ENCODE measurements around the gene BBS2. TPM values are rescaled to one million over a fixed set of nuclear protein-coding genes. Genes with fewer than 3 reads are reported as not detected.

The BBS2 gene
- total and polyA plus RNA-seq, 4 donors = 32.3 to 125 (median 40.7) TPM

- Histone ChIP-seq H3K27ac (ENCODE audit: low read depth in 1 of 2, low read length in 2 of 2) (no peak overlapping the region), H3K4me1 (ENCODE audit: control insufficient read depth in 1 of 2, insufficient read depth in 2 of 2, low read length in 2 of 2) (no peaks in the 10 kb centered on the region), H3K27me3 (ENCODE audit: control insufficient read depth in 1 of 2, insufficient read depth in 2 of 2, low read length in 1 of 2) (no peaks in the 10 kb centered on the region), H3K4me3 (ENCODE audit: low read length in 2 of 2) (no peak overlapping the region), H3K9me3 (ENCODE audit: control insufficient read depth, low read length) (no peaks in the 10 kb centered on the region), H3K36me3 (ENCODE audit: control insufficient read depth in 1 of 2, insufficient read depth in 2 of 2, low read length in 1 of 2) (peaks cover 4 to 8% of the 10 kb centered on the region in 2 donors)
- WGBS, 2 donors = 91% methylated on average over 2 of the region's 2 CpGs
- ATAC-seq (ENCODE audit: low FRiP score) (peak; percentile 67), DNase-seq (no peak)
- intact Hi-C loops (cut with DNase I) = no loop called here
These were observed 42.5 kb downstream of the BBS2 start for GRCh38 chr16:56477096-56477878.

GRCh38 chr16:56475201-56475600 is 44.6 kb downstream of the BBS2 start:
- H3K36me3 ChIP-seq (ENCODE audit: control insufficient read depth in 1 of 2, insufficient read depth in 2 of 2, low read length in 1 of 2) = peaks cover 15 to 16% of the 10 kb centered on the region in 2 donors
- no peak for DNase-seq
- intact Hi-C loops (cut with DNase I) = no loop called here

GRCh38 chr16:56470666-56471065 is 49.2 kb downstream of the BBS2 start:
- ATAC-seq (ENCODE audit: low FRiP score) (no peak), DNase-seq (no peak)
- no peak overlapping the region for H3K27ac ChIP-seq (ENCODE audit: low read depth in 1 of 2, low read length in 2 of 2)
- WGBS, 2 donors = 89 to 91% methylated on average over 1 of the region's 1 CpG
- no peak overlapping the region for H3K4me3 ChIP-seq (ENCODE audit: low read length in 2 of 2)
- intact Hi-C loops (cut with DNase I) = no loop called here
- no peaks in the 10 kb centered on the region for H3K27me3 ChIP-seq (ENCODE audit: control insufficient read depth in 1 of 2, insufficient read depth in 2 of 2, low read length in 1 of 2)
- H3K36me3 ChIP-seq (ENCODE audit: control insufficient read depth in 1 of 2, insufficient read depth in 2 of 2, low read length in 1 of 2) = peaks cover 17 to 18% of the 10 kb centered on the region in 2 donors
- no peaks in the 10 kb centered on the region for H3K9me3 ChIP-seq (ENCODE audit: control insufficient read depth, low read length)
- no peaks in the 10 kb centered on the region for H3K4me1 ChIP-seq (ENCODE audit: control insufficient read depth in 1 of 2, insufficient read depth in 2 of 2, low read length in 2 of 2)

More at GRCh38 chr16:56475201-56475600, 44.6 kb downstream of the BBS2 start:
- Histone ChIP-seq H3K27me3 (ENCODE audit: control insufficient read depth in 1 of 2, insufficient read depth in 2 of 2, low read length in 1 of 2) (no peaks in the 10 kb centered on the region), H3K27ac (ENCODE audit: low read depth in 1 of 2, low read length in 2 of 2) (no peak overlapping the region), H3K4me3 (ENCODE audit: low read length in 2 of 2) (no peak overlapping the region), H3K4me1 (ENCODE audit: control insufficient read depth in 1 of 2, insufficient read depth in 2 of 2, low read length in 2 of 2) (no peaks in the 10 kb centered on the region), H3K9me3 (ENCODE audit: control insufficient read depth, low read length) (no peaks in the 10 kb centered on the region)
- ATAC-seq (ENCODE audit: low FRiP score) = no peak
- 64 to 85% methylated on average over 2 of the region's 2 CpGs for WGBS, 2 donors

DNA sequence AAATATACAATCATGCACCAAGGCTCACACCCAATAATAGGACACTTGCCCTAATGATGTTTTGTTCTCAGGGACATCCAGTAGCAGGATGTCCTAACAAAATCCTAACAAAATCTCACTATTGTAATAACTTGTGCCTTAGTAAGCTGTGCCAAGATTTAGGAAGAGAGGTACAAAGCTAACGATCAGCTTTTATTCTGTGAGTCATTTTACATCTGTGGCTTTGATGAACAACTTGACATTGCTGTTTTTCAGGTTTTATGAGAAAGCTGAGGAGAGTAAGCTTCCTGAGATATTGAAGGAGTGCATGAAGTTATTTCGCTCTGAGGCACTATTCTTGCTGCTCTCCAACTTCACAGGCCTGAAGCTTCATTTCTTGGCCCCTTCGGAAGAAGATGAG is 49.6 kb downstream of the BBS2 start:
- peaks cover 17 to 18% of the 10 kb centered on the region in 2 donors for H3K36me3 ChIP-seq (ENCODE audit: control insufficient read depth in 1 of 2, insufficient read depth in 2 of 2, low read length in 1 of 2)
- H3K4me3 ChIP-seq (ENCODE audit: low read length in 2 of 2) = no peak overlapping the region
- ATAC-seq (ENCODE audit: low FRiP score) = no peak
- DNase-seq = no peak
- WGBS, 2 donors = 90 to 93% methylated on average over 3 of the region's 3 CpGs
- no peak overlapping the region for H3K27ac ChIP-seq (ENCODE audit: low read depth in 1 of 2, low read length in 2 of 2)
- no peaks in the 10 kb centered on the region for H3K4me1 ChIP-seq (ENCODE audit: control insufficient read depth in 1 of 2, insufficient read depth in 2 of 2, low read length in 2 of 2)
- H3K9me3 ChIP-seq (ENCODE audit: control insufficient read depth, low read length) = no peaks in the 10 kb centered on the region
- intact Hi-C loops (cut with DNase I) = no loop called here
- no peaks in the 10 kb centered on the region for H3K27me3 ChIP-seq (ENCODE audit: control insufficient read depth in 1 of 2, insufficient read depth in 2 of 2, low read length in 1 of 2)

GRCh38 chr16:56469748-56470147 is 50.1 kb downstream of the BBS2 start:
- intact Hi-C loops (cut with DNase I) = no loop called here
- peaks cover 16 to 17% of the 10 kb centered on the region in 2 donors for H3K36me3 ChIP-seq (ENCODE audit: control insufficient read depth in 1 of 2, insufficient read depth in 2 of 2, low read length in 1 of 2)

DNA sequence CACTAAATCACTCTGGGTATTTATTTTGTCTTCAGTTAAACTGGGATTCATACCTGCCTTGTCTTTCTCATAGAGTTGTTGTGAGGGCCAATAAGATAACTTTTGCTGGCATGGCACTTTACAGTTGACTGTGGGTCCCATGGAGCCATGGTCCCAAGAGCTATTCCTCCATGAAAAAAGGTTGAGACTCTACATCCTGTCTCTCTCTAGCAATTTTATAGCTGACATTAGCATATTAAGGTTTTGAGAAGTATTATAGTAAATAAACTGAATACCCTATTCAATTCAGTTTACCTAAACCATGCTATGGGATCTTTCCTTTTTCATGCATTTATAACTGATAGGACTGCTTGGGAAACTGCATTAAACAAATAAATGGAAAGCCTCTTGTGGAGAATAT is 51.0 kb downstream of the BBS2 start:
- Histone ChIP-seq H3K27me3 (ENCODE audit: control insufficient read depth in 1 of 2, insufficient read depth in 2 of 2, low read length in 1 of 2) (no peaks in the 10 kb centered on the region), H3K9me3 (ENCODE audit: control insufficient read depth, low read length) (no peaks in the 10 kb centered on the region), H3K36me3 (ENCODE audit: control insufficient read depth in 1 of 2, insufficient read depth in 2 of 2, low read length in 1 of 2) (peaks cover 15 to 17% of the 10 kb centered on the region in 2 donors), H3K4me1 (ENCODE audit: control insufficient read depth in 1 of 2, insufficient read depth in 2 of 2, low read length in 2 of 2) (no peaks in the 10 kb centered on the region), H3K27ac (ENCODE audit: low read depth in 1 of 2, low read length in 2 of 2) (no peak overlapping the region), H3K4me3 (ENCODE audit: low read length in 2 of 2) (no peak overlapping the region)
- ATAC-seq (ENCODE audit: low FRiP score) = no peak
- intact Hi-C loops (cut with DNase I) = no loop called here
- no peak for DNase-seq

More at GRCh38 chr16:56469748-56470147, 50.1 kb downstream of the BBS2 start:
- H3K4me1 ChIP-seq (ENCODE audit: control insufficient read depth in 1 of 2, insufficient read depth in 2 of 2, low read length in 2 of 2) = no peaks in the 10 kb centered on the region
- WGBS, 2 donors = 91 to 93% methylated on average over 7 of the region's 7 CpGs
- DNase-seq = no peak
- no peaks in the 10 kb centered on the region for H3K9me3 ChIP-seq (ENCODE audit: control insufficient read depth, low read length)
- no peaks in the 10 kb centered on the region for H3K27me3 ChIP-seq (ENCODE audit: control insufficient read depth in 1 of 2, insufficient read depth in 2 of 2, low read length in 1 of 2)
- H3K4me3 ChIP-seq (ENCODE audit: low read length in 2 of 2) = no peak overlapping the region
- no peak overlapping the region for H3K27ac ChIP-seq (ENCODE audit: low read depth in 1 of 2, low read length in 2 of 2)
- no peak for ATAC-seq (ENCODE audit: low FRiP score)

GRCh38 chr16:56466344-56466743 is 53.5 kb downstream of the BBS2 start:
- Histone ChIP-seq H3K9me3 (ENCODE audit: control insufficient read depth, low read length) (no peaks in the 10 kb centered on the region), H3K4me3 (ENCODE audit: low read length in 2 of 2) (no peak overlapping the region), H3K36me3 (ENCODE audit: control insufficient read depth in 1 of 2, insufficient read depth in 2 of 2, low read length in 1 of 2) (peaks cover 8 to 13% of the 10 kb centered on the region in 2 donors), H3K4me1 (ENCODE audit: control insufficient read depth in 1 of 2, insufficient read depth in 2 of 2, low read length in 2 of 2) (no peaks in the 10 kb centered on the region), H3K27ac (ENCODE audit: low read depth in 1 of 2, low read length in 2 of 2) (no peak overlapping the region), H3K27me3 (ENCODE audit: control insufficient read depth in 1 of 2, insufficient read depth in 2 of 2, low read length in 1 of 2) (no peaks in the 10 kb centered on the region)
- 95 to 99% methylated on average over 2 of the region's 2 CpGs for WGBS, 2 donors
- intact Hi-C loops (cut with DNase I) = no loop called here
- ATAC-seq (ENCODE audit: low FRiP score) (no peak), DNase-seq (no peak)

DNA sequence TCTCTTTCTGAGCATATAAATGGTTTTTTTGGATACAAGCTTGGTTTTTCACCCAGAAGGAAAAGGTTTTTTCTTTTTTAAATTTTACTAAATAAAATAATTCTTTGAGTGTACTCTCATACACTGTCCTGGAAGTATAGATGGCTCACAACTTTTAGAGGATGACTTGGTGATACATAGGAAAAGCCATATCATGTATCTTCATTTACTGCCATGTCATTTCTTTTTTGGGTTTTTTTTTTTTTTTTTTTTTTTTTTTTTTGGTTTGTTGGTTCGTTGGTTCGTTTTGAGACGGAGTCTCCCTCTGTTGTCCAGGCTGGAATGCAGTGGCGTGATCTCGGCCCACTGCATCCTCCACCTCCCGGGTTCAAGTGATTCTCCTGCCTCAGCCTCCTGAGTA is 56.7 kb downstream of the BBS2 start:
- DNase-seq (no peak), ATAC-seq (ENCODE audit: low FRiP score) (no peak)
- no peaks in the 10 kb centered on the region for H3K4me1 ChIP-seq (ENCODE audit: control insufficient read depth in 1 of 2, insufficient read depth in 2 of 2, low read length in 2 of 2)
- WGBS, 2 donors = 91% methylated on average over 6 of the region's 6 CpGs
- H3K36me3 ChIP-seq (ENCODE audit: control insufficient read depth in 1 of 2, insufficient read depth in 2 of 2, low read length in 1 of 2) = peaks cover 7 to 8% of the 10 kb centered on the region in 2 donors
- no peaks in the 10 kb centered on the region for H3K9me3 ChIP-seq (ENCODE audit: control insufficient read depth, low read length)
- intact Hi-C loops (cut with DNase I) = no loop called here
- H3K27ac ChIP-seq (ENCODE audit: low read depth in 1 of 2, low read length in 2 of 2) = no peak overlapping the region
- no peaks in the 10 kb centered on the region for H3K27me3 ChIP-seq (ENCODE audit: control insufficient read depth in 1 of 2, insufficient read depth in 2 of 2, low read length in 1 of 2)
- H3K4me3 ChIP-seq (ENCODE audit: low read length in 2 of 2) = no peak overlapping the region

- WGBS, 2 donors = 86 to 87% methylated on average over 3 of the region's 3 CpGs
- Histone ChIP-seq H3K9me3 (ENCODE audit: control insufficient read depth, low read length) (no peaks in the 10 kb centered on the region), H3K36me3 (ENCODE audit: control insufficient read depth in 1 of 2, insufficient read depth in 2 of 2, low read length in 1 of 2) (peaks cover 7 to 8% of the 10 kb centered on the region in 2 donors), H3K4me3 (ENCODE audit: low read length in 2 of 2) (no peak overlapping the region), H3K27ac (ENCODE audit: low read depth in 1 of 2, low read length in 2 of 2) (no peak overlapping the region), H3K27me3 (ENCODE audit: control insufficient read depth in 1 of 2, insufficient read depth in 2 of 2, low read length in 1 of 2) (no peaks in the 10 kb centered on the region), H3K4me1 (ENCODE audit: control insufficient read depth in 1 of 2, insufficient read depth in 2 of 2, low read length in 2 of 2) (no peaks in the 10 kb centered on the region)
- ATAC-seq (ENCODE audit: low FRiP score) (no peak), DNase-seq (no peak)
- intact Hi-C loops (cut with DNase I) = no loop called here
These were observed 57.6 kb downstream of the BBS2 start for GRCh38 chr16:56462064-56462796.
